Activated CD4-positive, CD25-positive, alpha-beta regulatory T cell (primary cell): Measurements from ENCODE around the gene C12orf43.
A peak's percentile ranks its signal among the peaks of the same experiment; 100 is the strongest.

Experiments used
- DNase-seq, 4 experiments: peaks; one replicate each; lab custom pipeline; 2025; lab: John Stamatoyannopoulos, UW

The C12orf43 gene

DNA sequence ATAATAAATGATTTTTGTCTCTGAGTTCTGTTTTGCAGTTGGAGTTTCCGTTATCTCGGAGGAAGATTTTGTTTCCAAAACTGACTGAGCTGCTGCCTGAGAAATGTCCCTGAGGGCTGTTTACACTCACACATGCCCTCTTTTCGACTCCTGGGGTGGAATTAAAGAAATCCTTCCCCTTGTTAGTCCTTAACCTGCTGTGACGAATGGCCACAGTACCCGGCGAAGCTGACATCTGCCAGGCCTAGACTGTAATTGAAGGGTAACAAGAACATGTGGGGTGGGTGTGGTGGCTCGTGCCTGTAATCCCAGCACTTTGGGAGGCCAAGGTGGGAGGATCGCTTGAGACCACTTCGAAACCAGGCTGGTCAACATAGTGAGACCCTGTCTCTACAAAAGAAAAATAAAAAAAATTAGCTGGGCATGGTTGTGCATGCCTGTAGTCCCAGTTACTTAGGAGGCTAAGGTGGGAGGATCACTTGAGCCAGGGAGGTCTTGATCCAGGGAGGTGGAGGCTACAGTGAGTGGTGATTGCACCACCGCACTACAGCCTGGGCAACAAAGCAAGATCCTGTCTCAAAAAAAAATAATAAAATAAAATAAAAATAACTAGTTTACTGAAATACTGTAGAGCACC lies 14.4 kb upstream of the C12orf43 start:
- no peak for DNase-seq

DNA sequence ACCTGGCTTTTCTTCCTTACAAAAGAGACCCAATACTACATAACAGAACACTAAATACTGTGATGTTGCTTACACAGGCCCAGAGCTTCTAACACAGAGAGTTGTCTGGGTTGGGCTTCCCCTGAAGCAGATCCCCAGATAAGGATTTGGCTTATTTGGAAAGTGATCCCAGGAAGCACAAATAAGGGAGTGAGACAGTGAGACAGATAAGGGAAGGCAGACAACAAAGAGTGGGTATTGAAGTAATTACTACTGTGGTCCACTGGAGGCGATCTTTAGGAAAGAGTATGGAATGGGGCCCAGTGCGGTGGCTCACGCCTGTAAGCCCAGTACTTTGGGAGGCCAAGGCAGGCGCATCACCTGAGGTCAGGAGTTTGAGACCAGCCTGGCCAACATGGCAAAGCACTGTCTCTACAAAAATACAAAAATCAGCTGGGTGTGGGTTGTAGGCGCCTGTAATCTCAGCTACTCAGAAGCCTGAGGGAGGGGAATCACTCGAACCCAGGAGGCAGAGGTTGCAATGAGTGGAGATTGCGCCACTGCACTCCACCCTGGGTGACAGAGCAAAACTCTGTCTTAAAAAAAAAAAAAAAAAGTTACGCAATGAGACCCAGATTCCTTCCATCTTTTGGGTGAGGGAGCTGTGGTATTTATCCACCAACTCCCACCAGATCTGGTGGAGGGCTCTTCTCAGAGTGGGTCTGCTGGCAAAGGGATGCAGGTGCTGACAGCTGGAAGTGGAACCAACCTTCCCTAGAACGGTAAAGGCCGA lies 10.2 kb upstream of the C12orf43 start:
- no peak for DNase-seq

DNA sequence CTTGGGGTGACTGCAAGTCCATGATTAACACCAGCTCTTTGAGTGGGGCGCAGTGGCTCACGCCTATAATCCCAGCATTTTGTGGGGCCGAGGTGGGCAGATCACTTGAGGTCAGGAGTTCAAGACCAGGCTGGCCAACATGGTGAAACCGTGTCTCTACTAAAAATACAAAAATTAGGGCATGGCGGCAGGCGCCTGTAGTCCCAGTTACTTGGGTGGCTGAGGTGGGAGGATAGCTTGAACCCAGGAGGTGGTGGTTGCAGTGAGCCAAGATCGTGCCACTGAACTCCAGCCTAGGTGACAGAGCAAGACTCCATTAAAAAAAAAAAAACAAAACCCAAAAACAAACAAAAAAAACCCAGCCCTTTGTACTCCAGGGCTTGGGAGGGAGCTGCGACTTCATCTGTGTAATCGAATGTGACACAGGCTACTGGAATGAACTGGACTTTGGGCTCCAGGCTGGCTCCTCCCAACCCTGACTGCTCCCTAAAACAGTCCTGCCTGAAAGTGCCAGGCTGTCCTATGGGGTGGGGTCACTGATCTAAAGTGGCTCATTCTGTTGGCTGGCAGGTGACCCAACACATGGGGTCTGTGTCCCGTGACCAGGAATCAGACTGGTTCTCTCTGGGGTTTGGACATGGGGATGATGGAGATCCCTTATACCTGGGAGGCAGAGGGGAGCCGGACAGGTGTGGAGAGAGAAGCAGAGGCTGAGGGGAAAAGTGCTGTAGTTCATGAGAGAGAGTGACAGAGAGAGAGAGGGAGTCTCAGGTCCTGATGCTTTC lies 9.3 kb upstream of the C12orf43 start:
- DNase-seq, result no peak

DNA sequence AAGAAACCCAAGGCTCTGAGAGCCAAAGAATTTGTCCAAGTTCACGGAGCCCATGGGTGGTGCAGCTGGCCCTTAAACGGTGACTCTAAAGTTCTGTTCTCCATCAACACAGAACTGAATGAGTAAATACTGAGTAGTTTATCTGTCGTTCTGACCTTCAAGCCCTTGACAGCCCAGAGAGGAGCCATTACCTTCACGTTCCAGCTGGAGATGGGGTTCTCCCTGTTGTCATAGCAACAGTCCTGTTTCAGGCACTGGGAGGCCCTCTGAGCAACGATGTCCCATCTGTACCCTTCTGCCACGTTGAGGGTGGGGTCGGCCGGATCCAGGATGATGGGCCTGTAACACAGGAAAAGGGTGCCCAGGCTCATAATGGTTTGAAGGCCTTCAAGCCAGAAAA lies 7.5 kb upstream of the C12orf43 start:
- DNase-seq, result no peak

DNA sequence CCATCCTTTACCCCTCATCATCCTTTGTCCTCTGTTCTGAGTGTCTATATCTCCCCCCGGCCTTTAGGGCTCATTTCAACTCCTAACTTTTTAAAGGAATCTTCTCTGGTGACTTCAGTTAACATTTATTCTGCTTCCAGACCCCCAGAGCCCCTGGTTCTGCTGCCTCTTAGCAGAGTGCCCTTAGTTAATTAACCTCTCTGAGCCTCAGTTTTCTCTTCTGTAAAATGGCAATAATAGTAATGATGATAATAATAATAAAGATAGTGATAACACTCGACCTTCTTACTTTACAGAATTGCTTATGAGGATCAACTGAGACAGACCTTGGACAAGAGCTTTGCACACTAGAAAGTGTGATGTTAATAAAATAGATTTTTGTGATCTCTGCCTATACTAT lies 6.4 kb upstream of the C12orf43 start:
- no peak for DNase-seq

DNA sequence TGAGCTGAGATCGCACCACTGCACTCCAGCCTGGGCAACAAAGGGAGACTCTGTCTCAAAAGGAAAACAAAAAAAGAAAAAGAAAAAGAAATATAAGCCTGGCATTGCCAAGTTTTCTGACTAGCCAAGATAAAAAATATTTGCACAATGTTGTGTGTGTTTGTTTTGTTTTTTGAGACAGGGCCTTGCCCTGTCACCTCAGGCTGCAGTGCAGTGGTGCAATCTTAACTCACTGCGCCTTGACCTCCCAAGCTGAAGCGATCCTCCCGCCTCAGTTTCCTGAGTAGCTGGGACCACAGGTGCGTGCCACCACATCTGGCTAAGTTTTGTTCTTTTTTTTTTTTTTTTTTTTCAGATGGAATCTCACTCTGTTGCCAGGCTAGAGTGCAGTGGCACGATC lies 5.5 kb upstream of the C12orf43 start:
- no peak for DNase-seq

DNA sequence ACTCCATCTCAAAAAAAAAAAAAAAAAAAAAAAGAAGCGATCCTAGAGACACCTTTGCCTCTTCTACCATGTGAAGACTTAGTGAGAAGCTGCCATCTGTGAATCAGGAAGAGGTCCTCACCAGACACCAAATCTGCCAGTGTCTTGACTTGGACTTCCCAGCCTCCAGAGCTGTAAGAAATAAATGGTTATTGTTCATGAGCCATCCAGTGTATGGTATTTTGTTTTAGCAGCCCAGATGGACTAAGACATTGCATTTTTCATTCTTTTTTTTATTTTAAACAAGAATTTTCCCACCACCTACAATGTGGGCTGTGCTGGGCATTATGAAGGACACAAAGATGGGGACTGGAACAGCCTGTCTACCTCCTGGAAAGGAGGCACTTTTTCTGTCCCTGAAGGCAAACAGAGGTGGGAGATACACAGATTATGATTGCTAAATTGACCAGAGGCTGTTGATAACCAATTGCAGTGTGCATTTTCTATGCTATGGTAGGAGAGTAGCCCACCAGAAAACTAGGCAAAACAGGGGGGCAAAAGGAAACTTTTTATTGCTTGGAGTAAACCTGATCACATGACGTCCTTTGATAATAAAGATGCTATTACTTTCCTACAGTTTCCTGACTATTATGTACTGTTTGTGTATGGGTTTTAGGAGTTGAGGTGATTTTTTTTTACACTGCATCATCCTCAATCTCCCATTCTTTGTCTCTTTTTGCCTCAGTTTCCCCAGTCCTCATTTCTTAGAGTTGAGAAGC lies 2.8 kb upstream of the C12orf43 start:
- no peak for DNase-seq

DNA sequence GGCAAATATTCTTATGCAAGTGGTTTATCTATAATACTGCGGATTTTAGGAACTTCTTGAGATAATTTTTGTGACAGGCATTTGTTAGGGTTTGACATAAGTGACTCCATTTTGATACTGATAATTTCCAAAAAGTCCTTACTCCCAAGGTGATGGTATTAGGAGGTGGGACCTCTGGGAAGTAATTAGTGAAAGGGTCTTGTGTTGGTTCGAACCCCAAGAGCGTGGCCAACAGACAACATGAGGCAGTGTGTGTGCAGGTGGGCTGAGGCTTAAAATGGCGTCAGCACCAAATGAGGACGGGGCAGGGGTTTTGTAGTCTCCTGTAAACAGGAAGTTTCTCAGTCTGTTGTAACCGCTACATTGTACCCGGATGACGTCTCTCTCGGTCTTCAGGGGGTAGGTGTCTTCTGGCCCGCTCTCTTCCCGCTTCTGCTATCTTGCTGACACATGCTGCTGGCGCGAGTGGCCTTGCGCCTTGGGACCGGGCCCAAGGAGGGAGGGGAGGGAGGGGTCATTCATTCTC lies 1.7 kb upstream of the C12orf43 start:
- no peak for DNase-seq

DNA sequence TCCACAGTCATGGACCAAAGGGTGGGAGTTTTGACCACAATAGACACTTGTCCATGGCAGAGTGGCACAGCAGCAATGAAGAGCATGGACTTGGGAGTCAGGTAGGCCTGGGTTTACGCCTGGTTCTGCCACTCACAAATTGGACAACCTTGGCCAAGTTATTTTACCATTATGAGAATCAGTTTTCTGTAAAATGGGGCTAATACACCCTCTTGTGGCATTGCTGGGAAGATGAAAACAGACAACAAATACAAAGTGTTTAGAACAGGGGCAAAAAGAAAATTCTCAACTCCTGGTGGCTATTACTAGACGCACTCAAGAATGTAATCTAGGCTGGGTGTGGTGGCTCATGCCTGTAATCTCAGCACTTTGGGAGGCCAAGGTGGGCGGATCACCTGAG lies 2.6 kb downstream of the C12orf43 start:
- DNase-seq, result no peak

DNA sequence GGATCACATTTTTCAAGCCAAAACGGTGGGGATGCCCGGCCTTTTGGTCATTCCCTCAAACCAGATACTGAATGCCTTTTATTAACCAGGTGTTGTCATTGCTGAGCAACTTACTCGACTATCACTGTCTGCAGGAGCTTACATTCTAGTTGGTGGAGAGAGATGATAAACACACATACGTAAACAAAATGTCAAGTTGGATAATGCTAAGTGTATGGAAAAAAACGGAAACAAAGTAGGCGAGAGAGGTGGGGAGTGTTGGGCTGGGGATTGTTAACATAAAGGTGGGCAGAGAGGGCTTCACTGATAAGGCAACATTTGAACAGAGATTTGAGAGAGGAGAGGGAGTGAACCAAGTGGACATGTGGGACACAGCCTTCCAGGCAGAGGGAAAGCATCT lies 4.5 kb downstream of the C12orf43 start:
- no peak for DNase-seq

DNA sequence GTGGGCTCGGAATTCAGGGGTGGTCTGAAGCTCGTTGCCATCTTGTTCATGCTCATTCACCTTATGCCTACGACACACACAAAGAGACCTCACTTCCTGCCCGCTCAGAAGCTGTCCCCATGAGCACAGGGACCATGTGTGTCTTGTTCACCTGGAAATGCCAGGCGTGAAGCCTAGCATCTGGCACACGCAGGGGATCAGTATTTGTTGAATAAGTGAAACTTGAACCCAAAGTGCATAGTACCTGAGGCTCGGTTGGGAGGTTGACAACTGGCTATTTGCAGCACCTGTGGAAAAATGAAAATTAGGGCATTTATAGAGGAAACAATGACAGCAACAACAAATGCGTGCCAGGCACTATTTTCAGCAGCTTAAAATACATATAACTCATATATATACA lies 5.4 kb downstream of the C12orf43 start:
- no peak for DNase-seq

DNA sequence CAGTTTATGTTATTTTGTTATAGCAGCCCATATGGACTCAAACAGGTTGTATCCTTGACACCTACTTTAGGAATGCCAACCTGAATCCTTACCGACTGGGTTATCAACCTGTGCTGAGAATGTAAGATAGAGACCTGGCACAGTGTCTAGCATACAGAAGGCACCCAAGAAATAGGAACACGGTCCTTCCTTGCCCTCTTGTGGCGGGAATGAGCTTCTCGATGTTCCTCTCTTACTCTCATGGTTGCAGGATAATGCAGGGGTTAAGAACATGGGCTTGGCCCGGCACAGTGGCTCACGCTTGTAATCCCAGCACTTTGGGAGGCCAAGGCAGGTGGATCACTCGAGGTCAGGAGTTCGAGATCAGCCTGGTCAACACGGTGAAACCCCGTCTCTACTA lies 6.5 kb downstream of the C12orf43 start:
- DNase-seq, result no peak

DNA sequence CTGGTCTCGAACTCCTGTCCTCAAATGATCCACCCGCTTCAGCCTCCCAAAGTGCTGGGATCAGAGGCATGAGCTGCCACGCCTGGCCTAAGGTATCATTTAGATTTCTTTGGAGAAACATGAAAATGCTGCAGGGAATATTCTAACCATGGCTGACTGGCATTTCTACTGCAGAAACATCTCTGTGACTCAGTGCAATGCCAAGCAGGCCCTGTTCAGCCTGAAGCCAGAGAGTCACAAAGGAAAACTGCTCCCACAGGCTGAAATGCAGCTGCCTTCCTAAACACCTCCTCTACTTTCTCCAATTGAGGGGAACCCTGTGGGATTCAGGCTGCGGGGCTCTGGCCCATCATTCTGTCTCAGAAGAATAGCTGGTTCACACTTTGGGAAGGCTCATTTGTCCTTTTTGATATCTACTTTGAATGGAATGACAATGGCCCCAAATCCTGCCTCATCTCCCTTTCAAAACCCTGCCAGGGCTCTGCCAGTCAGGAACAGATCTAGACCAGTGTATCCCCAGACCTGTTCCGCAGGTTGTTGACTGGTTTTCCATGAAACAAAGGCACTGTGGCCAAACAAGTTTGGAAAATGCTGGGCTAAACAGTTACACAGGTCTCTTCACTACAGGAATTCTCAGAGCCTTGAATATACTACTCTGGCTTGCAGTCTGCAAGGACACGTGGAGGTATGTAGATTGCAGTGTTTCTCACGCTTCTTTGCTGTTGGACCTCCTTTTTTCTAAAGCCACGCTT lies 7.8 kb downstream of the C12orf43 start:
- no peak for DNase-seq

DNA sequence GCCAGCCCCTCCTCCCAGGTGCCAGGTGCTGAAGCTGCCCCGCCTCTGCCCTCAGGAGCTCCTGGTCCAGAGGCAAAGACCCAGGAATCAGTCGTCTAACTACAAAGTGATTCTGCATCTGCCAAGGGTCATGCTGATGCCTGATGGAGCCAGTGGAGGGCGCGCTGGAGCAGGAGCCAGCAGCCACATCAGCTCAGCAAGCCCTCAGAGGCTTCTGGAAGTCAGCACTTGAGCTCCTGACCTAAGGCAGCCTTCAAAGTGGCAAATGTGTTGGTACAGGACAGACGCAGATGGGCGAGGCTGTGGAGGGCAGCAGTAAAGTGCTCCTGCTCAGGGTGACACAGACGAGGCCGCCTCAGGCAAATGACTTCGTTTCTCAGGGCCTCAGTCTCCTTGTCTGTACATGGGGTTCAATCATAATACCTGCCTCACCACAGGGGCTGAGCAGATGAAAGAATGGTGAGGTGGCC lies 10.9 kb downstream of the C12orf43 start:
- peak in 1 of 4 experiments; percentile 7 for DNase-seq

DNA sequence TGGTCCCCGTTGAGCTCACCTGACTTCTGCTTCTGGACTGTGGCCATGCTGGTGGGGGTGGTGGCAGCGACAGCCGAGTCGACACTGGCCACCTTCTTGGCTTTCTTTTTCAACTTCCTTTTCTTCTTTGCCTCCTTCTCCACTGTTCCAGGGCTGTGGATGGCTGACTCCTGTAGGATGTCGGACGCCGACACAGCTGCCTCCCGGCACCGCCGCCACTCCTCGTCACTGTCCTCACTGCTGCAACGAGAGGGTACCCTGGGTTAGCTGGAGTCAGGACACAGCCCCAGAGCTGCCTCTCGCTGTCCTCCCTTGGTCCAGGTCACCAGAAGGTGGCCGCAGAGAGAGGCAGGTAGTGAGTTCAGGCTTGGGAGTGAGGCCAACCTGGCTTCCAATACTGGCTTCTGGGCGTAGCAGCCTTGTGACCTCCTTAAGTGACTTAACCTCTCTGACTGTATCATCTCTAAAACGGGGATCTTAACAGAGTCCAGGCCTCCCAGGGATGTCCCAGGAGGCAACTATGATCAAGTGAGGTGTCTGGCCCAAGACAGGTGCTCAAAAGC lies 12.0 kb downstream of the C12orf43 start:
- DNase-seq, result no peak

DNA sequence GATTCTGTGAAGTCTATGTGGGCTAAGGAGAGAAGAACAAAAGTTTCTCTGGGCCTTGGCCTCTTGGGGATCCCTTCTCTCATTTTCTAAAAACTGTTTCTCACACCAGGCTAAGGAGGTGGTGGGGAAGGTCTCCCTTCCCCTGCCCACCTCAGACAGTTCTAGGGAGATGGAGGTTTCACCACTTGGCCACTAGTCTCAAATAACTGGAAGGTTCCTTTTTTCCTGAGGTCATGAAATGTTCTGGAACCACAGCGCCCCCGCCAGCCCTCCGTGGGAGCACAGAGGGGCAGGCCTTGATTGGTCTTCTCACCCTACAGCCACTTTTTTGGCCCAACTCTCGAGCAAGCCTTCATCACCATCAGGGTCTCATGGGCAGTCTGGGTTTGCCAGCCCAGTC lies 12.6 kb downstream of the C12orf43 start:
- no peak for DNase-seq

DNA sequence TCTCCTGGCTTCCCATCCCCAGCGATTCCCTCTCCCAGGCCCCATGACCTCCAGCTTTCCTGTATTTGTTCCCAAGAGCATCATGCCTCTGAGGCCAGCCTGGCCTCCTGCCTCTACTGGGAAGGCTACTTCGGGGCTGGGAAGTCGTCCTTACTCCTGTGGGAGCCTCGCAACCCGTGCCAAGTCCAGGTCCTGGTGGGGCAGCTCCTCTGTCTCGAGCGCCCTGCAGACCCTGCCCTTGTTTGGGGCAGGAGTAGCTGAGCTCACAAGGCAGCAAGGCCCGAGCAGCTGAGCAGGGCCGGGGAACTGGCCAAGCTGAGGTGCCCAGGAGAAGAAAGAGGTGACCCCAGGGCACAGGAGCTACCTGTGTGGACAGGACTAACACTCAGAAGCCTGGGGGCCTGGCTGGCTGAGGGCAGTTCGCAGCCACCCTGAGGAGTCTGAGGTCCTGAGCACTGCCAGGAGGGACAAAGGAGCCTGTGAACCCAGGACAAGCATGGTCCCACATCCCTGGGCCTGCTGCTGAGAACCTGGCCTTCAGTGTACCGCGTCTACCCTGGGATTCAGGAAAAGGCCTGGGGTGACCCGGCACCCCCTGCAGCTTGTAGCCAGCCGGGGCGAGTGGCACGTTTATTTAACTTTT lies 14.3 kb downstream of the C12orf43 start:
- DNase-seq, result no peak

DNA sequence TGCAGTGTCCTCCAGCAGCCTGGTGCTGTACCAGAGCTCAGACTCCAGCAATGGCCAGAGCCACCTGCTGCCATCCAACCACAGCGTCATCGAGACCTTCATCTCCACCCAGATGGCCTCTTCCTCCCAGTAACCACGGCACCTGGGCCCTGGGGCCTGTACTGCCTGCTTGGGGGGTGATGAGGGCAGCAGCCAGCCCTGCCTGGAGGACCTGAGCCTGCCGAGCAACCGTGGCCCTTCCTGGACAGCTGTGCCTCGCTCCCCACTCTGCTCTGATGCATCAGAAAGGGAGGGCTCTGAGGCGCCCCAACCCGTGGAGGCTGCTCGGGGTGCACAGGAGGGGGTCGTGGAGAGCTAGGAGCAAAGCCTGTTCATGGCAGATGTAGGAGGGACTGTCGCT lies 15.2 kb downstream of the C12orf43 start:
- no peak for DNase-seq

DNA sequence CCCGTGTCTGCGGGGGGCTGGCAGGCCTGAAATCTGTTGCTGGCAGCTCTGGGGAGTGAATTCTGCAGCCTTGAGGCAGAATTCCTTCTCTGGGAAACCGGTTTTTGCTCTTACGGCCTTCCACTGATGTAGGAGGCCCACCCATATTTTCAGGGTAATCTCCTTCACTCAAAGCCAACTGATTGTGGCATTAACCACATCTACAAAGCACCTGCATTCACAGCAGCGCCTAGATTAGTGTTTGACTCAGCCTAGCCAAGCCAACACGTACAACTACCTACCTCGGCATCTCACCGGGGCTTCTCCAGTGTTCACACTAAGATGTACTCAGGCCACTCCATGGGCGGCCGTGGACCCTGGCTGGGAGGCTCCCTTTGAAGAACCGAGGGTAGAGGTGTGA lies 15.8 kb downstream of the C12orf43 start:
- no peak for DNase-seq
